HepG2 (cell line): ENCODE measurements around the gene CDHR3. TPM values are rescaled to one million over a fixed set of nuclear protein-coding genes. Genes with fewer than 3 reads are reported as not detected.

Experiments
- ATAC-seq: fragments of 200-7000 bp; cut with Tn5 transposase; 3 replicates; pipeline ENCODE4 v1.9.1; 2020; ENCODE audit warnings: mild to moderate bottlenecking, moderate library complexity
- BruUV-seq: library from RNA; stranded (reverse); fragments of 400-500 nt; replicated peaks from 2 replicates; lab custom pipeline; 2021; lab: Mats Ljungman, UMichigan
- CTCF ChIA-PET: fragments of 300-600 bp; formaldehyde crosslinking; extraction: SDS; loops from one replicate; lab custom pipeline; 2021; ENCODE audit warnings: low total read pairs, inconsistent platforms, low intra/inter-chr PET ratio; lab: Yijun Ruan, JAX
- POLR2A ChIA-PET: fragments of 350-600 bp; sonication (Branson Sonifier 250); formaldehyde crosslinking; loops from one replicate; lab custom pipeline; 2020; ENCODE audit warnings: antibody characterized with exemption, inconsistent platforms; lab: Yijun Ruan, JAX
- DNase-seq: peaks from one replicate; pipeline ENCODE4 v3.0.0-alpha.2; 2015; ENCODE audit warnings: low spot score
- FAIRE-seq: peaks from 3 replicates; lab custom pipeline; 2011; peaks lifted over from hg19 to GRCh38; lab: Jason Lieb, UNC
- H2AFZ ChIP-seq: one replicate; pipeline ENCODE4 v1.6.1; 2011; ENCODE audit warnings: low read length, inconsistent platforms
- H3K27ac ChIP-seq: fragments of 300-600 bp; 3 replicates; pipeline ENCODE4 v1.8.0; 2011; ENCODE audit warnings: mixed run types, mild to moderate bottlenecking, mixed read lengths, low read length, inconsistent platforms; ENCODE audit not compliant: insufficient read depth; ENCODE audit errors: extremely low read length
- H3K27me3 ChIP-seq, 2 experiments: fragments of 200-600 bp in 1 of 2; 2 replicates in 1 of 2; 3 replicates in 1 of 2; pipeline versions ENCODE4 v1.6.0 to v1.8.0; 2011; ENCODE audit warnings: low read length in 2 of 2, mild to moderate bottlenecking in 2 of 2, moderate library complexity in 2 of 2, inconsistent platforms in 1 of 2; ENCODE audit not compliant: insufficient read depth in 2 of 2, control insufficient read depth in 1 of 2
- H3K36me3 ChIP-seq, 2 experiments: fragments of 200-600 bp in 1 of 2; replicated peaks in 1 of 2; 2 replicates in 1 of 2; 3 replicates in 1 of 2; pipeline versions ENCODE4 v1.5.1 to v1.8.0; 2011; ENCODE audit warnings: low read length in 2 of 2, inconsistent platforms in 1 of 2; ENCODE audit not compliant: insufficient read depth in 2 of 2, control insufficient read depth in 1 of 2
- H3K4me1 ChIP-seq: 2 replicates; pipeline ENCODE4 v1.5.1; 2012; ENCODE audit warnings: low read length, inconsistent platforms; ENCODE audit not compliant: insufficient read depth
- H3K4me2 ChIP-seq: 2 replicates; pipeline ENCODE4 v1.6.0; 2011; ENCODE audit warnings: low read depth, low read length, inconsistent platforms
- H3K4me3 ChIP-seq, 3 experiments: fragments of 200-600 bp in 1 of 3; sonication (generic), shearing (Covaris generic) in 1 of 3; replicated peaks in 1 of 3; 2 replicates each; pipeline ENCODE4 v1.5.1; 2011 to 2016; ENCODE audit warnings: low read length in 3 of 3, inconsistent platforms in 2 of 3, low read depth in 2 of 3, mild to moderate bottlenecking in 2 of 3, control low read depth in 1 of 3, mixed read lengths in 1 of 3; ENCODE audit not compliant: insufficient read depth in 1 of 3
- H3K79me2 ChIP-seq: one replicate; pipeline ENCODE4 v1.6.1; 2011; ENCODE audit warnings: low read length, inconsistent platforms; ENCODE audit not compliant: insufficient read depth
- H3K9ac ChIP-seq: 2 replicates; pipeline ENCODE4 v1.6.0; 2011; ENCODE audit warnings: mild to moderate bottlenecking, low read depth, low read length, inconsistent platforms; ENCODE audit not compliant: insufficient read depth
- H3K9me3 ChIP-seq: 2 replicates; pipeline ENCODE4 v1.5.1; 2012; ENCODE audit warnings: mild to moderate bottlenecking, low read length
- H4K20me1 ChIP-seq: 2 replicates; pipeline ENCODE4 v1.6.0; 2011; ENCODE audit warnings: inconsistent platforms, mild to moderate bottlenecking, low read length, moderate library complexity; ENCODE audit not compliant: insufficient read depth
- ATAD3A ChIP-seq: sonication (generic); formaldehyde crosslinking; IDR thresholded peaks from 2 replicates; pipeline ENCODE4 v1.4.0; 2020; ENCODE audit warnings: missing genetic modification reagents
- ATF5 ChIP-seq: sonication (generic); formaldehyde crosslinking; IDR thresholded peaks from 2 replicates; pipeline ENCODE4 v1.4.0; 2020; ENCODE audit warnings: mild to moderate bottlenecking, low read depth, missing genetic modification reagents
- CEBPB ChIP-seq: IDR thresholded peaks from 2 replicates; pipeline ENCODE4 v1.6.1; 2011; ENCODE audit warnings: low read depth, low read length, improper control_type of control experiment, borderline replicate concordance
- CEBPG ChIP-seq: IDR thresholded peaks from 2 replicates; pipeline ENCODE4 v1.6.1; 2016
- EHMT2 ChIP-seq: fragments of 200-600 bp; sonication (generic); IDR thresholded peaks from 2 replicates; pipeline ENCODE4 v1.7.0; 2017; ENCODE audit warnings: antibody characterized with exemption, low read depth, low read length, borderline replicate concordance
- ESRRA ChIP-seq: sonication (generic); formaldehyde crosslinking; IDR thresholded peaks from 2 replicates; pipeline ENCODE4 v1.5.1; 2020; ENCODE audit warnings: mild to moderate bottlenecking, low read depth, missing genetic modification reagents
- JUND ChIP-seq: sonication (generic); formaldehyde crosslinking; IDR thresholded peaks from 2 replicates; pipeline ENCODE4 v1.8.0; 2022; ENCODE audit warnings: mild to moderate bottlenecking, missing genetic modification reagents
- KDM1A ChIP-seq: IDR thresholded peaks from 2 replicates; pipeline ENCODE4 v1.6.1; 2016; ENCODE audit warnings: missing compliant biosample characterization
- MXD4 ChIP-seq: IDR thresholded peaks from 2 replicates; pipeline ENCODE4 v1.6.1; 2016; ENCODE audit warnings: mild to moderate bottlenecking, missing biosample characterization, missing genetic modification reagents
- SOX13 ChIP-seq, 3 experiments: fragments of 450-650 bp in 1 of 3; sonication (generic) in 1 of 3; formaldehyde crosslinking in 1 of 3; IDR thresholded peaks in 2 of 3; conservative IDR thresholded peaks in 1 of 3; 2 replicates each; pipeline versions ENCODE4 v1.5.0 to v1.6.1; 2016 to 2020; ENCODE audit warnings: antibody characterized with exemption in 1 of 3, mild to moderate bottlenecking in 1 of 3, missing compliant biosample characterization in 1 of 3, missing genetic modification reagents in 1 of 3, moderate library complexity in 1 of 3
- ZNF160 ChIP-seq: sonication (generic); formaldehyde crosslinking; IDR thresholded peaks from 2 replicates; pipeline ENCODE4 v1.8.0; 2022; ENCODE audit warnings: mild to moderate bottlenecking, inconsistent platforms, missing genetic modification reagents
- ZNF329 ChIP-seq: sonication (generic); formaldehyde crosslinking; IDR thresholded peaks from 2 replicates; pipeline ENCODE4 v1.9.0; 2021; ENCODE audit warnings: low read depth, mild to moderate bottlenecking, missing genetic modification reagents
- ZNF441 ChIP-seq: sonication (generic); formaldehyde crosslinking; IDR thresholded peaks from 2 replicates; pipeline ENCODE4 v1.7.0; 2021; ENCODE audit warnings: missing genetic modification reagents, borderline replicate concordance
- ZSCAN31 ChIP-seq: sonication (generic); formaldehyde crosslinking; IDR thresholded peaks from 2 replicates; pipeline ENCODE4 v1.5.0; 2020; ENCODE audit warnings: low read depth, mild to moderate bottlenecking, missing genetic modification reagents
- ZSCAN9 ChIP-seq: IDR thresholded peaks from 2 replicates; pipeline ENCODE4 v1.6.1; 2016; ENCODE audit warnings: borderline replicate concordance
- WGBS: methylation state at CpG from one replicate; pipeline ENCODE4 v1.1.6; 2017; ENCODE audit warnings: low lambda C conversion rate; 5-methylcytosine and 5-hydroxymethylcytosine counted together
- in situ Hi-C: cut with HindIII; loops from 2 replicates; pipeline ENCODE4 v1.10.0; 2017; ENCODE audit warnings: low pct_unique_long_range_greater_than_20kb; ENCODE audit not compliant: extremely low pct_ligation_motif_present
- intact Hi-C: fragments of 100-400 bp; cut with micrococcal nuclease; formaldehyde crosslinking; loops from one replicate; pipeline ENCODE4 v1.10.0; 2022; ENCODE audit not compliant: unreplicated experiment
- polyA plus RNA-seq, 8 experiments: library from polyadenylated mRNA; depleted of rRNA in 3 of 8; stranded (reverse) in 7 of 8; unstranded in 1 of 8; fragments of >200 nt; fragmentation: Illumina TruSeq in 4 of 8; extraction: Trizol in 4 of 8; gene quantifications; 2 replicates each; pipeline versions ENCODE4 v1.2.1 to v1.2.3, GENCODE V29; 2011 to 2016; ENCODE audit warnings: low read depth in 4 of 8, missing spikeins in 1 of 8, mixed read lengths in 1 of 8; ENCODE audit not compliant: insufficient read depth in 1 of 8
- total RNA-seq, 5 experiments: library from RNA; depleted of rRNA; stranded (reverse); fragments of >200 nt; fragmentation: Illumina TruSeq; extraction: Trizol; gene quantifications; 2 replicates each; pipeline ENCODE4 v1.2.3, GENCODE V29; 2016; ENCODE audit warnings: low read depth in 1 of 5
- TF ChIP-seq, protein P1 (sequence below): sonication (generic); formaldehyde crosslinking; IDR thresholded peaks from 2 replicates; pipeline ENCODE4 v1.4.0; 2020; ENCODE audit warnings: mild to moderate bottlenecking, missing genetic modification reagents

The CDHR3 gene
- total and polyA plus RNA-seq, 2 of the 13 experiments (the other 11 are each of a cell fraction or from before 2014, with no cell fraction given): 6.5 to 11.8 TPM

- Histone ChIP-seq H3K27ac (no peak overlapping the region), H4K20me1 (no peaks in the 10 kb centered on the region), H3K4me2 (no peak overlapping the region), H3K4me3 (no peak overlapping the region), H3K4me1 (no peaks in the 10 kb centered on the region; the same call in 1 of the 2 replicates), H3K9ac (no peak overlapping the region), H3K36me3 (no peaks in the 10 kb centered on the region), H3K9me3 (0 out of 2 replicates have a peak, but pooled peaks cover 9% of the 10 kb centered on the region), H3K27me3 (no peaks in the 10 kb centered on the region; a peak in 1 of 5 replicates), H3K79me2 (no peaks in the 10 kb centered on the region), H2AFZ (no peak overlapping the region)
- DNase-seq (no peak), ATAC-seq (no peak), FAIRE-seq (no peak)
- no TSS peak for BruUV-seq
- 88% methylated on average over 5 of the region's 5 CpGs for WGBS
- intact Hi-C loops (no loop called here), in situ Hi-C loops (no loop called here)
- CTCF ChIA-PET: no interaction called here
- no peak for TF ChIP-seq JUND (CRISPR knock-in tag)
- TF ChIP-seq CEBPG: 0 out of 2 replicates have a peak, but pooled peaks have one; percentile 16
- peak; percentile 51 for TF ChIP-seq CEBPB
- TF ChIP-seq ATAD3A: no peak
- POLR2A ChIA-PET: no interaction called here
These were observed 40.5 kb downstream of the CDHR3 start for GRCh38 chr7:106003525-106004064.

GRCh38 chr7:106006906-106007305, 43.8 kb downstream of the CDHR3 start:
- no peak overlapping the region for H3K4me2 ChIP-seq
- no peak overlapping the region for H3K27ac ChIP-seq
- peaks cover 10% of the 10 kb centered on the region; the same call in 1 of the 2 replicates for H3K4me1 ChIP-seq
- H3K36me3 ChIP-seq: no peaks in the 10 kb centered on the region
- in situ Hi-C loops (no loop called here), intact Hi-C loops (no loop called here)
- ATAC-seq (no peak), FAIRE-seq (no peak), DNase-seq (no peak)
- WGBS: 78% methylated on average over 5 of the region's 5 CpGs
- no peak overlapping the region for H3K9ac ChIP-seq
- no TSS peak for BruUV-seq
- no peak overlapping the region for H2AFZ ChIP-seq
- H3K79me2 ChIP-seq: no peaks in the 10 kb centered on the region
- H3K9me3 ChIP-seq: 0 out of 2 replicates have a peak, but pooled peaks cover 9% of the 10 kb centered on the region
- ChIA-PET CTCF (no interaction called here), POLR2A (no interaction called here)
- H4K20me1 ChIP-seq: no peaks in the 10 kb centered on the region
- no peak overlapping the region for H3K4me3 ChIP-seq
- H3K27me3 ChIP-seq: no peaks in the 10 kb centered on the region
- TF ChIP-seq, protein P1, sequence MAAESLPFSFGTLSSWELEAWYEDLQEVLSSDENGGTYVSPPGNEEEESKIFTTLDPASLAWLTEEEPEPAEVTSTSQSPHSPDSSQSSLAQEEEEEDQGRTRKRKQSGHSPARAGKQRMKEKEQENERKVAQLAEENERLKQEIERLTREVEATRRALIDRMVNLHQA (CRISPR knock-in tag): no peak
- TF ChIP-seq ZNF441 (CRISPR knock-in tag): no peak
- TF ChIP-seq ATF5: no peak
- no peak for TF ChIP-seq EHMT2
- no peak for TF ChIP-seq MXD4 (CRISPR knock-in tag)
- TF ChIP-seq ZSCAN31: no peak
- TF ChIP-seq ZNF329 (CRISPR knock-in tag): no peak
- no peak for TF ChIP-seq ZNF160 (CRISPR knock-in tag)
- no peak for TF ChIP-seq SOX13 (IDR thresholded peaks at IDR 0.05)
- TF ChIP-seq SOX13 (CRISPR knock-in tag; conservative IDR thresholded peaks at IDR 0.05 in 1 of 2, IDR thresholded peaks at IDR 0.05 in 1 of 2): no peak
- no peak for TF ChIP-seq ESRRA (CRISPR knock-in tag)
- no peak for TF ChIP-seq ZSCAN9 (CRISPR knock-in tag)
- no peak for TF ChIP-seq KDM1A (CRISPR knock-in tag)
